Stimulated activated CD8-positive, alpha-beta memory T cell treated with anti-CD3 and anti-CD28 coated beads, Interleukin-7, amount 100 ng/mL, for 4 hours (primary cell): ENCODE results near the gene WIPF1.

Experiments
- DNase-seq, 2 donors: peaks; one replicate each; pipeline ENCODE4 v3.0.0-alpha.2; 2020; ENCODE audit warnings: low read depth in 2 of 2

WIPF1 gene

DNA sequence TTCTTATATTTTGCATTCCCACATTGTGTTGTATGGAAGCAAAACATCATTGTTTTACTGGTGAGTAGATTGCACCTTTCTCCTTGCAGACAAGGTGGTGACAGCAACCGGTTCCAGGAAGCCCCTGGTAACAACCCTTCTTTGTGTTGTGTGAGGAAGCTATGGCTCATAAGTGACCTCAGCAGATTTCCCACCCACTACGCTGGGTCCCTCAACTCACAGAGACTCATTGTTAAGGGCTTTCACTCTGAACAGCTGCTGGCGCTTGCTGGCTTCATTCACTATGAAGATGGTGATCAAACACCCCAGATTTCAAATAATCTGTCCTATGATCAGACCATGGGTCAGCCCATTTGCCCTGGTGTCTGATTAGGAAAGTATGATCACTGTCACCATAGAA, 53.4 kb downstream of the WIPF1 start:
- no peak for DNase-seq

DNA sequence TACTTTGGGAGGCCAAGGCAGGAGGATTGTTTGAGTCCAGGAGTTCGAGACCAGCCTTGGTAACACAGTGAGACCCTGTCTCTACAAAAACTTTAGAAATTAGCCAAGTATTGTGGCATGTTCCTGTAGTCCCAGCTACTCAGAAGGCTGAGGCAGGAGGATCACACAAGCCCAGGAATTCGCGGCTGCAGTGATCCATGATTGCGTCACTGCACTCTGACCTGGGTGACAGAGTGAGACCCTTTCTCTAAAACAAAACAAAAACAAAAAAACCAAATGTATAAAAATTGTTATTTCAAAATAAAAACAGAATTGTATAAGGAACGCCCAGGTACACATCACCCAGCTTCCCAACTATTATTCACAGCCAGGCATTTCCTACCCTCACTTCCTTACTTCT, 56.7 kb downstream of the WIPF1 start:
- DNase-seq = no peak

DNA sequence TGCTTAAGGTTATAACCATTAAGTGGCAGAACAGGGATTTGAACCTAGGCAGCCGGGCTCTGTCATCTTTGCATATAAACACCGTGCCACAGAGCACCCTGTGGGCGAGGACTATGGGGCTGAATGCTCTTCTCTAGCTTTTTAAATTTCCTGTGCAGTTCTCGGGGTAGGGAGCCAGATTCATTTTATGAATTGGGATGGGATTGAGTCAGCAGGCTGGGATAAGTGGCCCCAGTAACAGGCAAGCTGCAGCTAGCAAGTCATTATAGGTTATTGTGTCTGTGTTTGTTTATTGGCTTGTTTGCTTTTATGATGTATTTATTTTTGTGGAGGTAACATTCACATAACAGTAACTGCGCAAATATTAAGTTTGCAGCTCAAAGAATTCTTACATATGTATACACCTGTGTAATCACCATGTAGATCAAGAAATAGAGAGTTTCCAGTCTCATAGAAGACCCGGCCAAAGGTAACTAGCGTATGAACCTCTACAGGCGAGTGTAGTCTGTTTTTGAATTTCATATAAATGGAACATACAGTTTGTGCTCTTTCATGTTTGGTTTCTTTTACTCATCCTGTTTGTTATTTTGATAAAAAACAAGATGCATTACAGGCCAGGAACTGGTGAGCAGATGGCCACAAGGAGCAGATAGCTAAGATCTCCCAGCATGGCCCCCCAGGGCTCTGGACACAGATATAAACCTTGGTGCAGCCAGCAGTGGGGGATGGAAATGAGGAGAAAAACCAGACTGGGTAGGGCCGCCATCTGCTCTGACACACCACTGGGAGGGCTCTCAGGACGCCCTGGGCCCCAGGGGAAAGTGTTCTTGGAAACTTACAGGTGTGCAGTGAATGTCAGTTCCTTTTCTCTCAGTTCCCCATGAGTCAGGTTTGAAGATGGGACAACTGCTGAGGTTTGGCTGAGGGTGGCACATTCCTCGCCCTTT, 61.6 kb downstream of the WIPF1 start:
- DNase-seq = no peak

DNA sequence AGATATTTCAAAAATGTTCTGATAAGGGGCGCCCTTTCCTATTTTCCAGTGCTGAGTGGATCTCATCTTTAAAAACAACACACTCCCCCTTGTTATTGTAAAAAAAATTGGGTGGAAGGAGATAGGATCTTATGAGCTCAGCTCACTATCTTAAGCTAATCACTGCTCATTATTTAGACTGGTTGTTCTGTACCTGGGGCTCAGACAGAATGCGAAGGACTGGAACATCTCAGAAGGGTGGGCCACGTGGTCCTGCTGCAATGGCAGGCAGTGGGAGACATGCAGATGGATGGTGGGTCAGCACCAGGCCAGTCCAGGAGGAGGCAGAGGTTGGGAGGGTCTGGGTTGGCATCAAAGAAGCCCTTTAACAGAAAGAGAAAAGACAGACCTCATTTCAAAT, 62.5 kb downstream of the WIPF1 start:
- DNase-seq = no peak

DNA sequence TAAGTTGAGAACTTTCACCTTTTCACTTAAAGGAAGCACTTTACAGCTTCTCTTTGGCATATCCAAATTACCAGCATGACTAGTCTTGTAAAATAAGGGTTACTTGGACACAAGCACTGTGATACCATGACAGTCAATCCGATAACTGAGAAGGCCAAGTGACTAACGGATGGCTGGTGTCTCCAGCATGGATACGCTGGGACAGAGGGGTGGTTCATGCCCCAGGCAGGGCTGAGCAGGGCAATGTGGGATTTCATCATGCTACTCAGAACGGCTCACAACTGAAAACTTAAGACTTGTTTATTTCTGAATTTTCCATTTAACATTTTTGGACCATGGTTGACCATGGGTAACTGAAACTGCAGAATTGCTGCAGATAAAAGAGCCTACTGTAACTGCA, 67.7 kb downstream of the WIPF1 start:
- no peak for DNase-seq

DNA sequence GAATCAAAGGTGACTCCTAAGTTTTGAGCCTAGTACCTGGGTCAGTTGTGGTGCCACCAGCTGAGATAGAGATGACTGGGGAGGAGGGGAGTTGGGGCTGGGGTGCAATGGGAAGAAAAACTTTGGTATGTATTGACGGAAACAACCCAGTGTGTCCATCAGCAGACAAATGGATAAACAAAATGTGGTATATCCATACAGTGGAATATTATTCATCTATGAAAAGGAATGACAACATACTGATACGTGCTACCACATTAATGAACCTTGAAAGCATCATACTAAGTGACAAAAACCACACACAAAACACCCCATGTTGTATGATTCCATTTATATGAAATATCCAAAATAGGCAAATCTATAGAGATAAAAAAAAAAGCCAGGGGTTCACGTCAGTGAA, 69.6 kb downstream of the WIPF1 start:
- no peak for DNase-seq

DNA sequence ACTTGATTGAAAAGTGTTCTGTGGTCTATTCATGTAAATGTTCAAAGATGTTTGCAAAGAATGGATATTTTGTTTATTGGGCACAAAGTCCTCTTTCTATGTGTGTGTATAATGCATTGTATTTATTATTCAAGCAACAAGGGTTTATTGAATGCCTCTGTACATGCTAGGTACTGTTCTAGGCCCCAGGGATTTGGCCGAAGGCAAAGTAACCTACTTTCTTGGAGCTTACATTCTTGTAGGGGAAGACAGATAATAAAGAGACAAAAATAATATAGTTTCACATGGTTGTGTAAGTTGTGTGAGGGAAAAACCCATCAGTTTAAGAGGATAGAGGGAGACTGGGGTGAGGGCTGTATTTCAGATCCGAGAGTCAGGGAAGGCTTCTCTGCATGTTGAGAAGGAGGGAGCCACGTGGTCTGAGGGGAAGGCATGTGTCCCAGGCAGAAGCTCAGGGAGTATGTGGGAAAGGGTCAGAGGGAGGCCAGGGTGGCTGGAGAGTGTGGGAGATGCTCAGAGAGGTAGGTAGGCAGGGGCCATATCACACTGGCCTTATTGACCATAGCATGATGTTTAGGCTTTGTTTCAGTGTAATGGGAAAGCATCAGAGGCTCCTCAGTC, 70.4 kb downstream of the WIPF1 start:
- no peak for DNase-seq

DNA sequence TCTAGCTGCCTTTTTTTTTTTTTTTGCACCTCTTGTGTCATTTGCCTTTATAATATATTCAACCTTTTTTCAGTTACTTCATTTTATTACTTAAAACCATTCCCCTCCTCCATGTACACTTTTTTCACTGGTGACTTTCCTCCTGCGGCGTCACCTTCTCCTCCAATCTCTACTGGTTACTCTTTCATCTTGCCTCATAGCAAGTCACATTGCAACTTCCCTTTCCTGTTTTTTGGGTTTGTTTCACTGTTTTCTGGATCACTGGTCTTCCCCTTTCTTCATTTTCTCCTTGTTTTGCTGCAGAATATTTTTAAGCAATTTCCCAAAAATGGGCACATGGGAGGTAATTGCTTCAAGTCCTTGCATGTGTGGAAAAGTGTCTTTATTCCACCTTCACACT, 73.1 kb downstream of the WIPF1 start:
- no peak for DNase-seq

DNA sequence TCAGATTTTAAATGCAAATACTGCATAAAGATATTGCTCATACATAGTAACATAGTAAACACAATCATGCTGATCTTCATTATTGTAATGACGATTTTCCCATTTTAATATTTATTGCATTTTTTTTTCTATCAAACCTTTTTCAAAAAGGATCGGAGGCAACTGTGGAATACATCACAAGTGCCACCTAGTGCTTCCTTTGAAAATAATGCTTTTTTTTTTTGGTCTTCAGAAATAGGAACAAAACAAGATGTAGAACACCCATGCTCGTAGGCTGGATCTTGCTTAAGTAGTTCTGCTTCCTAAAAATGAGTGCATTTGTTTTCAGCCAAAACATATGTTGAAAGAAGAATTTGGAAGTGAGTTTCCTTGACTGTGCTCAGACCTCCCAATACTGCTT, 75.1 kb downstream of the WIPF1 start:
- DNase-seq = no peak

DNA sequence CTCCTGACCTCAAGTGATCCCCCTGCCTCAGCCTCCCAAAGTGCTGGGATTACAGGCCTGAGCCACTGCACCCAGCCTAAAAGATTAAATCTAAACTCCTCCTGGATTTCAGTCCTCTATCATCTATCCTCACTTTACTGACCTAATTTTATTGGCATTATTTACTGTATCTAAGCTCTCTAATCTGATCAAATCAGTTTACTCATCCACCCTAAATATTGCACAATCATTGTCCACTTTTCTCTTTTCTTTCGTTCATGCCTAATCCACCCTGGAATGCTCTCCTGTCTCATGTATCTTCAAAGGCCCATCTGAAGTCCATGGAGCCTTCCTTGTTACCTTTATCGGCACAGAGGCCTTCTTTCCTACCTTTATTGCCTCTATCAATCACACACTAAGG, 79.2 kb downstream of the WIPF1 start:
- no peak for DNase-seq

DNA sequence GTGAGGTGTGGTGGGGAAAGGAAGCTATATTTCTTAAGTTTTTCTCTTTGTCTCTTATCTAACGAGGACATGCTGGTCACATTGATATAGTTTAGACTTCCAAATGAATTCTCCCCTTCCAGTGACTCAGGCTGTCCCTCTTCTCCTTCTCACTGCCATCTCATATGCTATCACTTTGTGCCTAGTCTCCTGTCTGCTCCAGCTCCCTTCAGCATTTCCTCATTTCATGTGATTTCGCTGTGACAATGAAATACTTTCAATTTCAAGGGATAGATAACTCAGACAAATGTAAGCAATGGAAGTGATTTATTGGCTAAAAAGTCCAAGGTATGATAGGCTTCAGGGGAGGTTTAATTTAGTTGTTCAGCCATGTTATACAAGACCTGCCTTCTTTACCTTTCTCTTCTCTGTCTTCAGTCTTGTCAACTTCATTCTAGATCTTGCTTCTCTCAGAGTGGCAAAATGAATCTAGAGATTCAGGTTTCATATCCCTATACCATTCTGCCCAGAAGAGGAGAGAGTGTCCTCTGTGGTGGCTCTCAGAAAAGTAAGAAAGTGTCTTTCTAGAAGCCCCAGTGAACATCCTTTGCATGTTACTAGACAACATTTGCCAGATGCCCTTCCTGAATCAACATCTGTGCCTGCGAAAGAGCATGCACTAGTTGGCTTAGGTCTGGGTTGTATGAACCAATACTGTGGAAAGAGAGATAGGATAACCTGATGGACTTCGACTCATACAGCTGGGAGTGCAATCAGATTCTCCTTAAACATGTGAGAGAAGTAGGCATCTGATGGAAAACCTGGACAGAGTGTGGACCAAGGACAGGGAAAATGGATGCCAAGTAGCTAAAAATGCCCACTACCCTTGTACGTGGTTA, 80.9 kb downstream of the WIPF1 start:
- DNase-seq = no peak

DNA sequence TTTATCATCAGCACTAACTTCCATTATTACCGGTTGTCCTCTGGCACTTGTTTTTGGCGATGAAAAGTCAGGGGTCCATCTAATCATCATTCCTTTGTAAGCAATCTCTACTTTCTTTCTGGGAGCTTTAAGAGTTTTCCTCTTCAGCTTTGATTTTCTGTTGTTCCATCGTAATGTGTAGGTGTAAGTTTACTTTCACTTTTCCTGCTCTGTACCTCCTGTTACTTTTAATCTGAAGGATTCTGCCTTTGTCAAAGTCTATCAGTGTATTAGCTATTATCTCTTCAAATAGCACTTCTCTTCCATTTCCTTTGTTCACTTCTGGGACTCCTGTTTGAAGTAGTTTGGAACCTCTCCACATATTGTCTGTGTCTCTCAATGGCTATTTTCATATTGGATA, 85.3 kb downstream of the WIPF1 start:
- DNase-seq = no peak

DNA sequence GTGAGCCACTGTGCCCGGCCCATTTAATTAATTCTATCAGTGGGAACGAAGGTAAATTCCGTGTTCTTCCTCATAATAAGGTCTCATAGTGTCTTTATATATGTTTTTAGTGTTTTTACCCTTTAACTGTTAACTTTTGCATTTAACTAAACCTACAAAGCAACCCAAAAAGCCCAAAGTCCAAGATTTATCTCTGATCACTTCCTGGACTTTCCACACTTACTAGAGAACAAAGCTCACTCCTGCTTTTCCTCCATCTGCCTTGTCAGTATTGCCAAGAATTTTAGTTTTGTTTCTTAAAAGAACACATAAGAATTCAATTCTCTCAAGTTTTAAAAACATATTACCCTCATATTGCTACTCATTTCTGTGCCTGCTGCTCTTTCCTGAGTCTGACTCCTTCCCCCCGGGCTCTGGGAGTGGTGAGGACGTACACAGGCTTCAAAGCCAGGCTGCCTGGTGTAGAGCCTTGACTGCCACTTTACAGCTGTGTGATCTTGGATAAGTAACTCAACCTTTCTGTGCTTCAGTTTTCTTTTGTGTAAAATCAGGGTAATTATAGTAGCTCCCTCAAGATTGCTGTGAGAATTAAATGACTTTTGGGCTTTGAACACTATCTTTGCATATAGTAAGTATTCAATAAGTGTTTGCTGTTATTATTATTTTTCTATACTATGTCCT, 85.9 kb downstream of the WIPF1 start:
- DNase-seq = no peak

DNA sequence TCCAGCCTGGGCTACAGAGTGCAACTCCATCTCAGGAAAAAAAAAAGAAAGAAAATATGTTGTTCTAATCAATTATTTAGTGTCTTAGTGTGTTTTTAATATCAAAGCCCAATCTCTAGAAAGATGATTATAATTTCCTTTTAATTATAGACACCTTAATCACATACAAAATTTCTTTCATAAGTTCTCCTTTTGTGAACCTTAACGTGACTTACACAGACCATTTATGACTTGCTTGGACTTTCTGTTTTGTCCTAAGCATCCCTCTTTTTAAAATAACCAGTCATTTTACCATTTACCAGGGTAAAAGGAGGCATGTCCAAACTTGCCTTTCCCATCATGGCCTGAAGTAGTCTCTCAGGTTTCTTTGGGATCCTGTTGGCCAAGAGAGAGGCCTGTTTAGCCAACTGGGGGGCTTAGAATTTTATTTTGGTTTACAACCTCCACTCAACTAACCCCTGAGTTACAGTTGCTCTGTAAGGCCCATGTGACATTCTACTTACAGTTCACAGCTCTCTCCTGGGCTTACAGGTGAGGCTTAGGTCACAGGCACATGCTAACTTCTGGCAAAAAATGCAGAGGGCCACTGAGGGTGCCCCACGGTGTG, 86.9 kb downstream of the WIPF1 start:
- no peak for DNase-seq
